Fibroblast of mammary gland (primary cell): Measurements from ENCODE around the gene OTC.

Experiments
- DNase-seq: peaks from one replicate; pipeline ENCODE4 v3.0.0-alpha.2; 2010; ENCODE audit warnings: low read depth
- H3K4me3 ChIP-seq: 2 replicates; pipeline ENCODE4 v1.5.1; 2011; ENCODE audit warnings: low read depth, mild to moderate bottlenecking, low read length, moderate library complexity; ENCODE audit not compliant: control insufficient read depth
- TF ChIP-seq, protein P1 (sequence below): conservative IDR thresholded peaks from 2 replicates; pipeline ENCODE4 v1.5.1; 2011; ENCODE audit warnings: low read depth, low read length, inconsistent platforms; ENCODE audit not compliant: control insufficient read depth, insufficient read depth

Gene OTC

DNA sequence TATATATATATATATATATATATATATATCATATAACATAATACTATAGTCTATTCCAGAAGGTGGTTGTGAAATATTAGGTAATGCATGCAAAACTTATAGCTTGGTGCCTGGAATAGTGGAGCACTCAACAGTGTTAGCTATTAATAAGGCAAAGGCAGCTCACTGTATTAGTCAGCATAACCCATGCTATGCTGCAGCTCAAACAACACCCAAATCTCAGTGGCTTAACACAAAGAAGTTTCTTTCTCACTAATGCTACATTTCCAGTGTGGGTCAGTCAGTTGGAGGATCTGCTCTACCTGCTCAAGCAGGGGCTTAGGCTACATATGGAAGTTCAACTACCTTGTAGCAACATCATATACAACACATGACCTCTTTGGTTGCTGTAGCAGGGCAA lies 19.9 kb upstream of the OTC start:
- no peak for DNase-seq
- TF ChIP-seq, protein P1, sequence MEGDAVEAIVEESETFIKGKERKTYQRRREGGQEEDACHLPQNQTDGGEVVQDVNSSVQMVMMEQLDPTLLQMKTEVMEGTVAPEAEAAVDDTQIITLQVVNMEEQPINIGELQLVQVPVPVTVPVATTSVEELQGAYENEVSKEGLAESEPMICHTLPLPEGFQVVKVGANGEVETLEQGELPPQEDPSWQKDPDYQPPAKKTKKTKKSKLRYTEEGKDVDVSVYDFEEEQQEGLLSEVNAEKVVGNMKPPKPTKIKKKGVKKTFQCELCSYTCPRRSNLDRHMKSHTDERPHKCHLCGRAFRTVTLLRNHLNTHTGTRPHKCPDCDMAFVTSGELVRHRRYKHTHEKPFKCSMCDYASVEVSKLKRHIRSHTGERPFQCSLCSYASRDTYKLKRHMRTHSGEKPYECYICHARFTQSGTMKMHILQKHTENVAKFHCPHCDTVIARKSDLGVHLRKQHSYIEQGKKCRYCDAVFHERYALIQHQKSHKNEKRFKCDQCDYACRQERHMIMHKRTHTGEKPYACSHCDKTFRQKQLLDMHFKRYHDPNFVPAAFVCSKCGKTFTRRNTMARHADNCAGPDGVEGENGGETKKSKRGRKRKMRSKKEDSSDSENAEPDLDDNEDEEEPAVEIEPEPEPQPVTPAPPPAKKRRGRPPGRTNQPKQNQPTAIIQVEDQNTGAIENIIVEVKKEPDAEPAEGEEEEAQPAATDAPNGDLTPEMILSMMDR: no peak
- H3K4me3 ChIP-seq: no peak overlapping the region

GRCh38 chrX:38335382-38335781 lies 17.0 kb upstream of the OTC start:
- no peak for DNase-seq
- TF ChIP-seq, protein P1: peak; percentile 14
- no peak overlapping the region for H3K4me3 ChIP-seq

- TF ChIP-seq, protein P1: no peak
- DNase-seq: no peak
Observed at GRCh38 chrX:38336538-38337240, 15.7 kb upstream of the OTC start.

DNA sequence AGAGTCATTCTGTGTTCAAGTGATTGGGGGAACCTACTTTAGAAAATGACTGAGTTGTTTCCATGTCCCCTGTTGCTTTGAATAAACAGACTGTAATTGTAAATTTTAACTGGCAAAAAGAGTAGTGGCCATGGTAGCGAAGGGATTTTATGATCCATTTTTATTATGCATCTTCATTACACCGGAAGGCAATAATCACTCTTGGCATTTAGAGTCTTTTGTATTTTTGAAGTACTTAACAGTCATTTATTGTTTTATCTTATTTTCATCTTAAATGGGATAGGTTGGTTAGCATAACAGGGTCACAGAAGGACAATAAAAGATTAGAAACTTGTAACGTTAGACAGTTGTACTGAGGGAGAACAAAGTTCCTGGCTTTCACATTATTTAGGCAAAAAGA lies 11.0 kb upstream of the OTC start:
- H3K4me3 ChIP-seq: no peak overlapping the region
- DNase-seq: no peak
- TF ChIP-seq, protein P1: no peak

More at GRCh38 chrX:38336538-38337240, 15.7 kb upstream of the OTC start:
- no peak overlapping the region for H3K4me3 ChIP-seq

DNA sequence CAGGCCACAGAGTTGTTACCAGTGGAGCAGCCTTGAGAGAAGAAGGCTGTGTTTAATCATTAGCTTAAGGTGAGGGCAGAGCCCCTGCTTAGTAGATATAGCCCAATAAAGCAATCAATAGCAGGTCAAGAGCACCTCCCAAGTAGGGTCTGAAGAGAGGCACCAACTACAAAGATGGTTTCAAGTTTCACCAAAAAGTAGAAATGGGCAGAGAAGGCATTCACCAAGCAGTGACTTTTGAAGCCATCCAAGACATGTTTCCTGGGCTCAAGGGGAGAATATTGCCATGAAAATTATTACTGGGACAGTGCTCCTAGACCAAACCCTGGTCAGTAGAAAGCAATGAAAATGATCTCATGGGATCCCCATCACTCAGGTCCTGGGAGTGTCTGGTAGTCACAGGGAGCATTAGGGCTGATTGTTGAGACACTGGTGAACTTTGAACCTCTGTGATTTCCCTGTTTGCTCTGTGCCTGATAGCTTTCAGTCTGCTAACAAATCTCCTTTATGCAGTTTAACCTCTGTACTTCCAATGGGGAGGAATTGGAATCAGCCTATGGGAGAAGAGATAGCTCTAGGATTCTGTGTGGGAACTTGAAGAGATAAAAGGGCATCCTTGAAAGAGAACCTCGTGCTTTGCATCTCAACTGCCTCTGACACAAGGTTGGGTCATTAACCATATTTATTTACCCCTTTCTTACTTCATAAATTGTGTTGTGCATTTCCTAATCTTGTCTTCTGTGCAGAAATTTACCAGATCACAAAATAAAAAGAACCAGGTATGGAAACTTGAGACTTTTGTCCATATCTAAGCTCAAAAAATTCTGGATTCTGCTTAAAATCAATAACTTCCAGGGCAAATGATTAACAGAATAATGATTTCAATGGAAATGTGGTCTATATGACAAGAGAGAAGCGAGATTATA lies 9.3 kb upstream of the OTC start:
- TF ChIP-seq, protein P1: no peak
- no peak overlapping the region for H3K4me3 ChIP-seq
- no peak for DNase-seq

DNA sequence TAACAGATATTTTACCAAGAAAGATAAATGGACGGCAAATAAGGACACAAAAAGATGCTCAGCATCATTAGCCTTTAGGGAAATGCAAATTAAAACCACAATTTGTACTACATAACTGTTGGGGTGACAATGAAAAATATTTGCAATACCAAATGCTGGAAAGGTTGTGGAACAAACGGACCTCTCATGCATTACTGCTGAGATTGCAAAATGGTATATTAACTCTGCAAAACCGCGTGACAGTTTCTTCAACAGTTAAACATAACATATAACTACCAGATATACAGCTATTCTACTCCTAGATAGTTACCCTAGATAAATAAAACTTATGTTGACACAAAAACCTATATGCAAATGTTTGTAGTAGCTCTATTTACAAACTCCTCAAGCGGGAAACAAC lies 6.3 kb upstream of the OTC start:
- H3K4me3 ChIP-seq: no peak overlapping the region
- no peak for DNase-seq
- TF ChIP-seq, protein P1: no peak
